ENCODE measurements around the gene NEUROG1.

The NEUROG1 gene

GRCh38 chr5:135546101-135546500 is 10.3 kb upstream of the NEUROG1 start:
- H3K4me3 ChIP-seq (ENCODE audit: severe bottlenecking) = no peak overlapping the region

GRCh38 chr5:135545099-135545498 is 9.3 kb upstream of the NEUROG1 start:
- H3K4me1 ChIP-seq (ENCODE audit: insufficient read depth, poor library complexity, severe bottlenecking) = no peaks in the 10 kb centered on the region
- DNase-seq (ENCODE audit: low spot score) (no peak), ATAC-seq (ENCODE audit: low read depth) (no peak)
- H3K9me3 ChIP-seq (ENCODE audit: severe bottlenecking) = no peaks in the 10 kb centered on the region
- TF ChIP-seq CTCF (IDR thresholded peaks at IDR 0.05; ENCODE audit: poor library complexity, severe bottlenecking) = no peak
- H3K4me3 ChIP-seq (ENCODE audit: severe bottlenecking) = no peak overlapping the region
- no peak overlapping the region for H3K27ac ChIP-seq (ENCODE audit: poor library complexity, severe bottlenecking)
- H3K27me3 ChIP-seq (ENCODE audit: insufficient read depth, poor library complexity, severe bottlenecking) = peaks cover 28% of the 10 kb centered on the region
- no peaks in the 10 kb centered on the region for H3K36me3 ChIP-seq (ENCODE audit: low read depth)

More at GRCh38 chr5:135546101-135546500, 10.3 kb upstream of the NEUROG1 start:
- no peaks in the 10 kb centered on the region for H3K36me3 ChIP-seq (ENCODE audit: low read depth)
- H3K4me1 ChIP-seq (ENCODE audit: insufficient read depth, poor library complexity, severe bottlenecking) = no peaks in the 10 kb centered on the region
- no peaks in the 10 kb centered on the region for H3K9me3 ChIP-seq (ENCODE audit: severe bottlenecking)
- TF ChIP-seq CTCF (IDR thresholded peaks at IDR 0.05; ENCODE audit: poor library complexity, severe bottlenecking) = no peak
- ATAC-seq (ENCODE audit: low read depth) = no peak
- peaks cover 28% of the 10 kb centered on the region for H3K27me3 ChIP-seq (ENCODE audit: insufficient read depth, poor library complexity, severe bottlenecking)
- no peak overlapping the region for H3K27ac ChIP-seq (ENCODE audit: poor library complexity, severe bottlenecking)
- DNase-seq (ENCODE audit: low spot score) = no peak

- H3K27ac ChIP-seq (ENCODE audit: poor library complexity, severe bottlenecking) = no peak overlapping the region
- no peaks in the 10 kb centered on the region for H3K9me3 ChIP-seq (ENCODE audit: severe bottlenecking)
- no peak for TF ChIP-seq CTCF (IDR thresholded peaks at IDR 0.05; ENCODE audit: poor library complexity, severe bottlenecking)
- H3K27me3 ChIP-seq (ENCODE audit: insufficient read depth, poor library complexity, severe bottlenecking) = peaks cover 28% of the 10 kb centered on the region
- no peaks in the 10 kb centered on the region for H3K4me1 ChIP-seq (ENCODE audit: insufficient read depth, poor library complexity, severe bottlenecking)
- H3K4me3 ChIP-seq (ENCODE audit: severe bottlenecking) = peak overlapping the region; percentile 6
- ATAC-seq (ENCODE audit: low read depth) (no peak), DNase-seq (ENCODE audit: low spot score) (peak; percentile 20)
- no peaks in the 10 kb centered on the region for H3K36me3 ChIP-seq (ENCODE audit: low read depth)
These were observed 7.9 kb upstream of the NEUROG1 start for GRCh38 chr5:135543485-135544304.

GRCh38 chr5:135543001-135543484 is 7.3 kb upstream of the NEUROG1 start:
- TF ChIP-seq CTCF (IDR thresholded peaks at IDR 0.05; ENCODE audit: poor library complexity, severe bottlenecking) = no peak
- Histone ChIP-seq H3K36me3 (ENCODE audit: low read depth) (no peaks in the 10 kb centered on the region), H3K27ac (ENCODE audit: poor library complexity, severe bottlenecking) (no peak overlapping the region), H3K9me3 (ENCODE audit: severe bottlenecking) (no peaks in the 10 kb centered on the region), H3K4me3 (ENCODE audit: severe bottlenecking) (no peak overlapping the region), H3K27me3 (ENCODE audit: insufficient read depth, poor library complexity, severe bottlenecking) (peaks cover 28% of the 10 kb centered on the region), H3K4me1 (ENCODE audit: insufficient read depth, poor library complexity, severe bottlenecking) (no peaks in the 10 kb centered on the region)
- DNase-seq (ENCODE audit: low spot score) (no peak), ATAC-seq (ENCODE audit: low read depth) (no peak)

Data from RWPE2 (cell line).